ENCODE measurements around the gene RPL28. TPM values are rescaled to one million over a fixed set of nuclear protein-coding genes. Genes with fewer than 3 reads are reported as not detected.

The RPL28 gene
- total and polyA plus RNA-seq, 2 of the 13 experiments (the other 11 are each of a cell fraction or from before 2014, with no cell fraction given): 105 to 420 TPM

DNA sequence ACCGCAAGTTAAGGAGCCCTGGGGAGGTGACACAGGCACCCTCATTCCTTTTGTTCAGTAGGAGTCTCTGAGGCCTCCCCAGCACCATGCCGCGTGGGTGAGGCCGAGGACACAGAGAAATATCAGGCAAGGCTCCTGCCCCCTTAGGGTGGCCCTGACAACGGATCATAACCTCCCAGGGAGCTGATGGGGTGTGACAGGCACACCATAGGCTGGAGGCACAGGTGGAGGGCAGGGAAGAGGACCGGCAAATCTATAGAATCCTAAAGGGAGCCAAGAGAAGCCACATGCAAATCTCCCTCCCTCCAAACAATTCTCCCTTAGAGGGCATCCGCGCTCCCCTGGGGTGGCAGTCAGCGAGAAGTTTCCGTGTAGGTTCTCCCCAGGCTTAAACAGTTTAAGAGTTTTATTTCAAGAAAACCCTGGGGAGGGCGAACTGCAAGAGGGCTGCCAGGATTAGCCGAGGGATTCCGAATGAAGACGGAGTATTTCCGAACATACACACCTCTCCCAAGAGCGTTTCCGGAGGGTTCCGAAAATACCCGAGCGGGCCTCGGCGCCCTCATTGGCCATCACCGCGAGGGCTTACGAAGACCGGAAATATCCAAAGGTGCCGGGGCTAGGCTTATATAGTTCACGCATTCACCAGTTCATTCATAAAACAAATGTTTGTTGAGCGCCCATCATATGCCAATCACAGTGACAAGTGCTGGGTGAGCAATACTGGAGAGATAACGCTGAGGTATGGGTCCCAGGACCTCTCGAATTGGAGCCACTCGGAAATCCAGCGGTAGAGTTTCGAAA is 610 bp upstream of the RPL28 start (continued):
- TF ChIP-seq, protein P1, sequence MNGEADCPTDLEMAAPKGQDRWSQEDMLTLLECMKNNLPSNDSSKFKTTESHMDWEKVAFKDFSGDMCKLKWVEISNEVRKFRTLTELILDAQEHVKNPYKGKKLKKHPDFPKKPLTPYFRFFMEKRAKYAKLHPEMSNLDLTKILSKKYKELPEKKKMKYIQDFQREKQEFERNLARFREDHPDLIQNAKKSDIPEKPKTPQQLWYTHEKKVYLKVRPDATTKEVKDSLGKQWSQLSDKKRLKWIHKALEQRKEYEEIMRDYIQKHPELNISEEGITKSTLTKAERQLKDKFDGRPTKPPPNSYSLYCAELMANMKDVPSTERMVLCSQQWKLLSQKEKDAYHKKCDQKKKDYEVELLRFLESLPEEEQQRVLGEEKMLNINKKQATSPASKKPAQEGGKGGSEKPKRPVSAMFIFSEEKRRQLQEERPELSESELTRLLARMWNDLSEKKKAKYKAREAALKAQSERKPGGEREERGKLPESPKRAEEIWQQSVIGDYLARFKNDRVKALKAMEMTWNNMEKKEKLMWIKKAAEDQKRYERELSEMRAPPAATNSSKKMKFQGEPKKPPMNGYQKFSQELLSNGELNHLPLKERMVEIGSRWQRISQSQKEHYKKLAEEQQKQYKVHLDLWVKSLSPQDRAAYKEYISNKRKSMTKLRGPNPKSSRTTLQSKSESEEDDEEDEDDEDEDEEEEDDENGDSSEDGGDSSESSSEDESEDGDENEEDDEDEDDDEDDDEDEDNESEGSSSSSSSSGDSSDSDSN (CRISPR knock-in tag; IDR thresholded peaks at IDR 0.05): no peak
- TF ChIP-seq ZNF34 (CRISPR knock-in tag; IDR thresholded peaks at IDR 0.05; ENCODE audit: borderline replicate concordance) (no peak), ZNF775 (CRISPR knock-in tag; IDR thresholded peaks at IDR 0.05; ENCODE audit: borderline replicate concordance) (no peak), STAT5B (CRISPR knock-in tag; IDR thresholded peaks at IDR 0.05) (no peak), ZNF768 (CRISPR knock-in tag; IDR thresholded peaks at IDR 0.05) (no peak), SP140L (CRISPR knock-in tag; IDR thresholded peaks at IDR 0.05; ENCODE audit: borderline replicate concordance) (no peak), KMT2B (CRISPR knock-in tag; IDR thresholded peaks at IDR 0.05) (no peak), ZNF3 (CRISPR knock-in tag; IDR thresholded peaks at IDR 0.05) (no peak), FOXJ3 (CRISPR knock-in tag; IDR thresholded peaks at IDR 0.05; ENCODE audit: borderline replicate concordance) (no peak), SCMH1 (CRISPR knock-in tag; IDR thresholded peaks at IDR 0.05; ENCODE audit: borderline replicate concordance) (no peak), GTF2F1 (IDR thresholded peaks at IDR 0.05; ENCODE audit: low read length) (no peak), GTF3A (CRISPR knock-in tag; conservative IDR thresholded peaks at IDR 0.05) (no peak), HNRNPH1 (optimal IDR thresholded peaks at IDR 0.05; ENCODE audit: low read depth, low read length) (no peak), ZNF660 (CRISPR knock-in tag; IDR thresholded peaks at IDR 0.05; ENCODE audit: borderline replicate concordance, low read depth) (no peak), TEAD2 (CRISPR knock-in tag; IDR thresholded peaks at IDR 0.05) (no peak), SETDB1 (CRISPR knock-in tag; IDR thresholded peaks at IDR 0.05; ENCODE audit: borderline replicate concordance) (no peak)
- TF ChIP-seq, protein P2, sequence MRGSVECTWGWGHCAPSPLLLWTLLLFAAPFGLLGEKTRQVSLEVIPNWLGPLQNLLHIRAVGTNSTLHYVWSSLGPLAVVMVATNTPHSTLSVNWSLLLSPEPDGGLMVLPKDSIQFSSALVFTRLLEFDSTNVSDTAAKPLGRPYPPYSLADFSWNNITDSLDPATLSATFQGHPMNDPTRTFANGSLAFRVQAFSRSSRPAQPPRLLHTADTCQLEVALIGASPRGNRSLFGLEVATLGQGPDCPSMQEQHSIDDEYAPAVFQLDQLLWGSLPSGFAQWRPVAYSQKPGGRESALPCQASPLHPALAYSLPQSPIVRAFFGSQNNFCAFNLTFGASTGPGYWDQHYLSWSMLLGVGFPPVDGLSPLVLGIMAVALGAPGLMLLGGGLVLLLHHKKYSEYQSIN (CRISPR knock-in tag; IDR thresholded peaks at IDR 0.05; ENCODE audit: borderline replicate concordance): no peak
- TF ChIP-seq, protein P3, sequence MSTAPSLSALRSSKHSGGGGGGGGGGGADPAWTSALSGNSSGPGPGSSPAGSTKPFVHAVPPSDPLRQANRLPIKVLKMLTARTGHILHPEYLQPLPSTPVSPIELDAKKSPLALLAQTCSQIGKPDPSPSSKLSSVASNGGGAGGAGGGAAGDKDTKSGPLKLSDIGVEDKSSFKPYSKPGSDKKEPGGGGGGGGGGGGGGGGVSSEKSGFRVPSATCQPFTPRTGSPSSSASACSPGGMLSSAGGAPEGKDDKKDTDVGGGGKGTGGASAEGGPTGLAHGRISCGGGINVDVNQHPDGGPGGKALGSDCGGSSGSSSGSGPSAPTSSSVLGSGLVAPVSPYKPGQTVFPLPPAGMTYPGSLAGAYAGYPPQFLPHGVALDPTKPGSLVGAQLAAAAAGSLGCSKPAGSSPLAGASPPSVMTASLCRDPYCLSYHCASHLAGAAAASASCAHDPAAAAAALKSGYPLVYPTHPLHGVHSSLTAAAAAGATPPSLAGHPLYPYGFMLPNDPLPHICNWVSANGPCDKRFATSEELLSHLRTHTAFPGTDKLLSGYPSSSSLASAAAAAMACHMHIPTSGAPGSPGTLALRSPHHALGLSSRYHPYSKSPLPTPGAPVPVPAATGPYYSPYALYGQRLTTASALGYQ (CRISPR knock-in tag; IDR thresholded peaks at IDR 0.05): no peak
- TF ChIP-seq, protein P4, sequence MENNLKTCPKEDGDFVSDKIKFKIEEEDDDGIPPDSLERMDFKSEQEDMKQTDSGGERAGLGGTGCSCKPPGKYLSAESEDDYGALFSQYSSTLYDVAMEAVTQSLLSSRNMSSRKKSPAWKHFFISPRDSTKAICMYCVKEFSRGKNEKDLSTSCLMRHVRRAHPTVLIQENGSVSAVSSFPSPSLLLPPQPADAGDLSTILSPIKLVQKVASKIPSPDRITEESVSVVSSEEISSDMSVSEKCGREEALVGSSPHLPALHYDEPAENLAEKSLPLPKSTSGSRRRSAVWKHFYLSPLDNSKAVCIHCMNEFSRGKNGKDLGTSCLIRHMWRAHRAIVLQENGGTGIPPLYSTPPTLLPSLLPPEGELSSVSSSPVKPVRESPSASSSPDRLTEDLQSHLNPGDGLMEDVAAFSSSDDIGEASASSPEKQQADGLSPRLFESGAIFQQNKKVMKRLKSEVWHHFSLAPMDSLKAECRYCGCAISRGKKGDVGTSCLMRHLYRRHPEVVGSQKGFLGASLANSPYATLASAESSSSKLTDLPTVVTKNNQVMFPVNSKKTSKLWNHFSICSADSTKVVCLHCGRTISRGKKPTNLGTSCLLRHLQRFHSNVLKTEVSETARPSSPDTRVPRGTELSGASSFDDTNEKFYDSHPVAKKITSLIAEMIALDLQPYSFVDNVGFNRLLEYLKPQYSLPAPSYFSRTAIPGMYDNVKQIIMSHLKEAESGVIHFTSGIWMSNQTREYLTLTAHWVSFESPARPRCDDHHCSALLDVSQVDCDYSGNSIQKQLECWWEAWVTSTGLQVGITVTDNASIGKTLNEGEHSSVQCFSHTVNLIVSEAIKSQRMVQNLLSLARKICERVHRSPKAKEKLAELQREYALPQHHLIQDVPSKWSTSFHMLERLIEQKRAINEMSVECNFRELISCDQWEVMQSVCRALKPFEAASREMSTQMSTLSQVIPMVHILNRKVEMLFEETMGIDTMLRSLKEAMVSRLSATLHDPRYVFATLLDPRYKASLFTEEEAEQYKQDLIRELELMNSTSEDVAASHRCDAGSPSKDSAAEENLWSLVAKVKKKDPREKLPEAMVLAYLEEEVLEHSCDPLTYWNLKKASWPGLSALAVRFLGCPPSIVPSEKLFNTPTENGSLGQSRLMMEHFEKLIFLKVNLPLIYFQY (CRISPR knock-in tag; IDR thresholded peaks at IDR 0.05; ENCODE audit: borderline replicate concordance): no peak; the same call in 1 of the 2 replicates
- TF ChIP-seq, protein P5, sequence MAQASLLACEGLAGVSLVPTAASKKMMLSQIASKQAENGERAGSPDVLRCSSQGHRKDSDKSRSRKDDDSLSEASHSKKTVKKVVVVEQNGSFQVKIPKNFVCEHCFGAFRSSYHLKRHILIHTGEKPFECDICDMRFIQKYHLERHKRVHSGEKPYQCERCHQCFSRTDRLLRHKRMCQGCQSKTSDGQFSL (CRISPR knock-in tag; IDR thresholded peaks at IDR 0.05): no peak

Measured in HepG2 (cell line).